ENCODE results near the gene PARK7.

DNA sequence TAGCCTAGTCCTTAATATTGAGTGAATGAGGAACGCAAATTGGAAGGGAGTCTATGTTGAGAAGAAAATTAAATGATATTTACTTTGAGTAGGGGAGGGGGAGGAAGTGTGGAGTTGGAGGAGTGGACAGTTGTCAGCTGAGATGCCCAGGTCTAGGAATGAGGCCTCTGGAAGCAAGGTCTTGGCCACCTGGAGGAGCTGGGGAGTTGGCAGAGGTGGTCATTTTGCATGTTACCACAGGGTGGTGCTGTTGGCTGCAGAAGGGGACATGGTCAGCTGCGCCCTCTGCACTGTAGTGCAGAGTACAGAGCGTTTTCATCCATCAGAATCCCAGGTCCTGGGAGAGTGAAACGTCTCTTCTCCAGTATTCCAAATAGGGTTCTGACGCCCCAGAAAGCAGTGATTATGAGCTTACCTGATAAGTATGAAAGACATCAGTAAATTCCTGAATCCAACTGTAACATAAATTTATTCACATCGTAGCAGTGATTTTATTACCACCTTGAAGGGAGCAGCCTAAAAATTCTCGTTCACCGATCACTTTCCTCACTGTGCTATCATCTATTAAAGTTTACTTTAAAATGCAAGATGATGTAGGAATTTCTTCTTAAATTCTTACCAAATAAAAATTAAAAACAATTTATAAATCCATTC, 13.8 kb downstream of the PARK7 start:
- TF ChIP-seq POLR2A (IDR thresholded peaks at IDR 0.05; ENCODE audit: low read depth, low read length): no peak
- no peak for TF ChIP-seq TAF1 (IDR thresholded peaks at IDR 0.05; ENCODE audit: low read depth, low read length)

All from GM12891 (cell line).